GM12892 (cell line): Measurements from ENCODE around the gene DPF3.

Source experiments
- DNase-seq: peaks from one replicate; pipeline ENCODE4 v3.0.0; 2011; ENCODE audit not compliant: insufficient read length
- FAIRE-seq: peaks from 2 replicates; lab custom pipeline; 2011; peaks lifted over from hg19 to GRCh38; lab: Jason Lieb, UNC
- POLR2A ChIP-seq: IDR thresholded peaks from 2 replicates; pipeline ENCODE4 v1.6.1; 2011; ENCODE audit warnings: low read depth, low read length, control low read depth
- POLR2AphosphoS5 ChIP-seq: IDR thresholded peaks from 2 replicates; pipeline ENCODE4 v1.6.1; 2011; ENCODE audit warnings: low read depth, low read length, control low read depth
- TAF1 ChIP-seq: IDR thresholded peaks from 2 replicates; pipeline ENCODE4 v1.6.1; 2011; ENCODE audit warnings: low read depth, mild to moderate bottlenecking, control low read depth, low read length, borderline replicate concordance

Gene DPF3

GRCh38 chr14:72800848-72801370, 93.0 kb downstream of the DPF3 start:
- FAIRE-seq (no peak), DNase-seq (no peak)
- TF ChIP-seq POLR2A = no peak
- TF ChIP-seq POLR2AphosphoS5 = no peak
- TF ChIP-seq TAF1 = no peak

GRCh38 chr14:72800296-72800695, 93.6 kb downstream of the DPF3 start:
- DNase-seq = no peak
- no peak for TF ChIP-seq TAF1
- no peak for TF ChIP-seq POLR2A
- no peak for TF ChIP-seq POLR2AphosphoS5
- FAIRE-seq = no peak

GRCh38 chr14:72796935-72797334, 97.0 kb downstream of the DPF3 start:
- no peak for FAIRE-seq
- no peak for DNase-seq
- TF ChIP-seq POLR2A (no peak), POLR2AphosphoS5 (no peak), TAF1 (no peak)

- no peak for TF ChIP-seq TAF1
- no peak for TF ChIP-seq POLR2A
- no peak for TF ChIP-seq POLR2AphosphoS5
- FAIRE-seq = peak; percentile 71
- DNase-seq = no peak
Observed at GRCh38 chr14:72793156-72793939, 100.6 kb downstream of the DPF3 start.

- TF ChIP-seq TAF1 (no peak), POLR2AphosphoS5 (no peak), POLR2A (no peak)
Observed at GRCh38 chr14:72792051-72792788, 101.7 kb downstream of the DPF3 start.

GRCh38 chr14:72790887-72791566, 102.9 kb downstream of the DPF3 start:
- no peak for TF ChIP-seq TAF1
- DNase-seq = no peak
- FAIRE-seq = peak; percentile 46

More at GRCh38 chr14:72792051-72792788, 101.7 kb downstream of the DPF3 start:
- DNase-seq (no peak), FAIRE-seq (no peak)

GRCh38 chr14:72788972-72789728, 104.8 kb downstream of the DPF3 start:
- FAIRE-seq (peak; percentile 36), DNase-seq (no peak)
- TF ChIP-seq TAF1 = no peak
- TF ChIP-seq POLR2A = no peak
- TF ChIP-seq POLR2AphosphoS5 = no peak

- TF ChIP-seq POLR2A = no peak
- no peak for TF ChIP-seq POLR2AphosphoS5
- no peak for TF ChIP-seq TAF1
- FAIRE-seq = peak; percentile 72
- DNase-seq = no peak
Observed at GRCh38 chr14:72788255-72788654, 105.6 kb downstream of the DPF3 start.

- no peak for FAIRE-seq
- no peak for DNase-seq
- TF ChIP-seq POLR2AphosphoS5 = no peak
- no peak for TF ChIP-seq POLR2A
- TF ChIP-seq TAF1 = no peak
Observed at GRCh38 chr14:72787841-72788240, 106.1 kb downstream of the DPF3 start.

- DNase-seq = no peak
- no peak for FAIRE-seq
- TF ChIP-seq POLR2A (no peak), POLR2AphosphoS5 (no peak), TAF1 (no peak)
Observed at GRCh38 chr14:72786378-72787350, 107.2 kb downstream of the DPF3 start.

- no peak for TF ChIP-seq POLR2AphosphoS5
- TF ChIP-seq POLR2A = no peak
- no peak for TF ChIP-seq TAF1
- FAIRE-seq = no peak
- no peak for DNase-seq
Observed at GRCh38 chr14:72783741-72784140, 110.2 kb downstream of the DPF3 start.
